ENCODE measurements around the gene COL23A1. TPM values are rescaled to one million over a fixed set of nuclear protein-coding genes. Genes with fewer than 3 reads are reported as not detected.

COL23A1 gene
- total RNA-seq, 1 donor from 2014 or later: 2.0 TPM

- no peak for TF ChIP-seq CTCF (IDR thresholded peaks at IDR 0.05)
- intact Hi-C loops (cut with DNase I): no loop called here
- no peaks in the 10 kb centered on the region for H3K36me3 ChIP-seq
- no peak overlapping the region for H3K27ac ChIP-seq
- peaks cover 8% of the 10 kb centered on the region for H3K4me1 ChIP-seq
- DNase-seq (peak; percentile 10), ATAC-seq (no peak)
- H3K9me3 ChIP-seq: no peaks in the 10 kb centered on the region
- H3K27me3 ChIP-seq: no peaks in the 10 kb centered on the region
- H3K4me3 ChIP-seq: no peak overlapping the region
Measured at GRCh38 chr5:178368274-178368673, 221.9 kb downstream of the COL23A1 start.

DNA sequence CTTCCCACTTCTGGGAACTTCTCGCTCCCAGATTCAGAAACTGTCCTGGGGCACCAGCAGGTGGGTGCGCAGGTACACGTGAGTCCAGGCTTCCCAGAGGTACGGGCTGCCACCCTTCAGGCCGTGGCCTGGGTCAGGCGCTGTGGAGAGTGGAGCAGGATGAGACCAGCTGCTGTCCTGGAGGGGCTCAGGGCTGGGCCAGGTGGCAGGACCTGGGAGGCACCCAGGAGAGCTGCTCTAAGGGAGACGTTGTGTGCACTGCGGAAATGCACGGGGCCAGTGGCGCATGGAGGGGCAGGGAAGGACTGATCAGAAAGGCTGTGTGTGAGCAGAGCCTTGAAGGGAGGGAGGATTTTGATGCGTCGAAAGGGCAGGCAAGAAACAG, 222.5 kb downstream of the COL23A1 start:
- Histone ChIP-seq H3K27ac (no peak overlapping the region), H3K27me3 (no peaks in the 10 kb centered on the region), H3K4me3 (no peak overlapping the region), H3K4me1 (peaks cover 8% of the 10 kb centered on the region), H3K36me3 (no peaks in the 10 kb centered on the region), H3K9me3 (no peaks in the 10 kb centered on the region)
- intact Hi-C loops (cut with DNase I): no loop called here
- no peak for TF ChIP-seq CTCF (IDR thresholded peaks at IDR 0.05)
- no peak for ATAC-seq
- DNase-seq: peak; percentile 32

GRCh38 chr5:178366998-178367735, 223.0 kb downstream of the COL23A1 start:
- peak; percentile 32 for DNase-seq
- Histone ChIP-seq H3K27me3 (no peaks in the 10 kb centered on the region), H3K36me3 (no peaks in the 10 kb centered on the region), H3K4me1 (peaks cover 6% of the 10 kb centered on the region), H3K9me3 (no peaks in the 10 kb centered on the region), H3K27ac (no peak overlapping the region), H3K4me3 (no peak overlapping the region)
- ATAC-seq: no peak
- intact Hi-C loops (cut with DNase I): no loop called here
- no peak for TF ChIP-seq CTCF (IDR thresholded peaks at IDR 0.05)

- no peaks in the 10 kb centered on the region for H3K4me1 ChIP-seq
- no peak overlapping the region for H3K27ac ChIP-seq
- no peaks in the 10 kb centered on the region for H3K27me3 ChIP-seq
- ATAC-seq (no peak), DNase-seq (no peak)
- intact Hi-C loops (cut with DNase I): no loop called here
- H3K36me3 ChIP-seq: no peaks in the 10 kb centered on the region
- no peak overlapping the region for H3K4me3 ChIP-seq
- no peaks in the 10 kb centered on the region for H3K9me3 ChIP-seq
- no peak for TF ChIP-seq CTCF (IDR thresholded peaks at IDR 0.05)
Measured at GRCh38 chr5:178365501-178366440, 224.4 kb downstream of the COL23A1 start.

GRCh38 chr5:178364326-178364675, 225.9 kb downstream of the COL23A1 start:
- DNase-seq: no peak
- Histone ChIP-seq H3K4me1 (no peaks in the 10 kb centered on the region), H3K27ac (no peak overlapping the region), H3K36me3 (no peaks in the 10 kb centered on the region), H3K9me3 (no peaks in the 10 kb centered on the region), H3K27me3 (no peaks in the 10 kb centered on the region), H3K4me3 (no peak overlapping the region)
- TF ChIP-seq CTCF (IDR thresholded peaks at IDR 0.05): no peak
- ATAC-seq: no peak
- intact Hi-C loops (cut with DNase I): no loop called here
